Measurements from ENCODE around the gene FYB2.

DNA sequence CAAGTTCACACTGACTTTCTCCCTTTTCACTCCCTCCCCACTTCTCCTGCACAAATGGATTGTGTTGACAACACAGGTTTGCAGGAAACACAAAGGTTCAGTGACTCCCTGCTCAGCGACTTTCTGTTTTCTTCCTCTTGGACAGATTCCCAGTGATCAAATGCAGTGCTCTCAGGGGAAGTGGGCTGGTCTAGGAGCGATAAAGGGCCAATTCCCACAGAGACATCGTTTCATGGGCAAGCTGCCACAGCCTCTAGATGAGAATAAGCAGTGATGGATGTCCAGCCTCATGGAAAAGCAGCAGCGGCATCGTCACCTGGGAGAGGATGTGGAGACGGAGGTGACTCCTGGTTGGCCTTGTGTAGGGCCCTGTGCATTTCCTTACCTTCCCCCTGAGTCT lies 30.6 kb downstream of the FYB2 start:
- no peak for TF ChIP-seq EZH2 (IDR thresholded peaks at IDR 0.05; ENCODE audit: low read depth)
- TF ChIP-seq, protein P1, sequence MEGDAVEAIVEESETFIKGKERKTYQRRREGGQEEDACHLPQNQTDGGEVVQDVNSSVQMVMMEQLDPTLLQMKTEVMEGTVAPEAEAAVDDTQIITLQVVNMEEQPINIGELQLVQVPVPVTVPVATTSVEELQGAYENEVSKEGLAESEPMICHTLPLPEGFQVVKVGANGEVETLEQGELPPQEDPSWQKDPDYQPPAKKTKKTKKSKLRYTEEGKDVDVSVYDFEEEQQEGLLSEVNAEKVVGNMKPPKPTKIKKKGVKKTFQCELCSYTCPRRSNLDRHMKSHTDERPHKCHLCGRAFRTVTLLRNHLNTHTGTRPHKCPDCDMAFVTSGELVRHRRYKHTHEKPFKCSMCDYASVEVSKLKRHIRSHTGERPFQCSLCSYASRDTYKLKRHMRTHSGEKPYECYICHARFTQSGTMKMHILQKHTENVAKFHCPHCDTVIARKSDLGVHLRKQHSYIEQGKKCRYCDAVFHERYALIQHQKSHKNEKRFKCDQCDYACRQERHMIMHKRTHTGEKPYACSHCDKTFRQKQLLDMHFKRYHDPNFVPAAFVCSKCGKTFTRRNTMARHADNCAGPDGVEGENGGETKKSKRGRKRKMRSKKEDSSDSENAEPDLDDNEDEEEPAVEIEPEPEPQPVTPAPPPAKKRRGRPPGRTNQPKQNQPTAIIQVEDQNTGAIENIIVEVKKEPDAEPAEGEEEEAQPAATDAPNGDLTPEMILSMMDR (conservative IDR thresholded peaks at IDR 0.05), result no peak
